A204.1 (cell line): ENCODE data around the gene CEP68.
"Not testable (repeated sequence)": the region's sequence is repeated elsewhere in the genome, so short reads cannot be mapped to it uniquely, and the experiment has no call there.

Experiments
- FAIRE-seq: peaks from 2 replicates; lab custom pipeline; 2012; peaks lifted over from hg19 to GRCh38; lab: Jason Lieb, UNC

CEP68 gene

DNA sequence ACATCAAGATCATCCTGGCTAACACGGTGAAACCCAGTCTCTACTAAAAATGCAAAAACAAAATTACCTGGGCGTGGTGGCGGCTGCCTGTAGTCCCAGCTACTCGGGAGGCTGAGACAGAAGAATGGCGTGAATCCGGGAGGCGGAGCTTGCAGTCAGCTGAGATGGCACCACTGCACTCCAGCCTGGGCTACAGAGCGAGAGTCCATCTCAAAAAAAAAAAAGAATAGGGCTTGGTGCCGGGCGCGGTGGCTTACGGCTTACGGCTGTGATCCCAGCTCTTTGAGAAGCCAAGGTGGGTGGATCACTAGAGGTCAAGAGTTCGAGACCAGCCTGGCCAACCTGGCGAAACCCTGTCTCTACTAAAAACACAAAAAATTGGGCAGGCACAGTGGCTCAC is 76.7 kb downstream of the CEP68 start:
- not testable (repeated sequence) for FAIRE-seq

DNA sequence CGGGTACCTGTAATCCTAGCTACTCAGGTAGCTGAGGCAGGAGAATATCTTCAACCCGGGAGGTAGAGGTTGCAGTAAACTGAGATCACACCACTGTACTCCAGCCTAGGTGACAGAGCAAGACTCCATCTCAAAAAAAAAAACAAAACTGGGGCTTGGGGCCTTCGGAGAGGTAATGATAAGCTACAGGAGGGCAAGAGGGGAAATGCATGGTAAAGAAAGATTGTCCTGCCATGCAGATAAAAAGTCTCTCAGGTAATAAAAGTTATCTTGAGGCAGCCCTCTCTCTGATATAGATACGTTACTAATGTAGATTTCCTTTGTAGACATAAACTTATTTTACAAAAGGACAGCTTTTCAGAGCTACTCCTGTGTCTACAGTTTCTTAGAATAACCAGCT is 77.4 kb downstream of the CEP68 start:
- FAIRE-seq: no peak

DNA sequence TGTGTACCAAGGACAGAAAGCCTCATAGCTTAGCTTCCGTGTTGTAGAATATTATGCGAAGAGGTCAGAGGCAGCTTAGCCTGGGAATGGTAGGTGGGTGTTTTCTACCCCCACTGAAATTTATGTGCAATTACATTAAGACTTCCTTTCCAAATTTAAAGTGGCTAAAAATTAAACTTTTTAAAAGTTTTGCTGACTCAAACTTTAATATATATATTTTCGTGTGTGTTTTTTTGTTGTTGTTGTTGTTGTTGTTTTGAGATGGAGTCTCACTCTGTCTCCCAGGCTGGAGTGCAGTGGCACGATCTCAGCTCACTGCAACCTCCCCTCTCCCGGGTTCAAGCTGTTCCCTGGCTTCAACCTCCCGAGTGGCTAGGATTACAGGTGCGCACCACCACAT is 77.9 kb downstream of the CEP68 start:
- no peak for FAIRE-seq

DNA sequence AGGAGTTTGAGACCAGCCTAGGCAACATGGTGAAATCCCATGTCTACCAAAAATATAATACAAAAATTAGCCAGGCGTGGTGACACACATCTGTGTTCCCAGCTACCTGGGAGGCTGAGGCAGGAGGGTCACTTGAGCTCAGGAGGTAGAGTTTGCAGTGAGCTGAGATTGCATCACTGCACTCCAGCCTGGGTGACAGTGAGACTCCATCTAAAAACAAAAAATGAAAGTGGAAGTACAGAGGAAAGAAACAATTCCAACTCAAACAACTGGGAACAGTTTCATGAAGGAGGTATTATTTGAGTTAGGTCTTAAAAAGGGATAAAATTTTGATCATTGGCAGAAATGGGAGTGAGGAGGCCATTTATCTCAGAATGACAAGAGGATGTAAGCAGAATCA is 80.0 kb downstream of the CEP68 start:
- no peak for FAIRE-seq
